ENCODE measurements around the gene KANK3.
A peak's percentile ranks its signal among the peaks of the same experiment; 100 is the strongest.
"Not testable (repeated sequence)": the region's sequence is repeated elsewhere in the genome, so short reads cannot be mapped to it uniquely, and the experiment has no call there.

The KANK3 gene

DNA sequence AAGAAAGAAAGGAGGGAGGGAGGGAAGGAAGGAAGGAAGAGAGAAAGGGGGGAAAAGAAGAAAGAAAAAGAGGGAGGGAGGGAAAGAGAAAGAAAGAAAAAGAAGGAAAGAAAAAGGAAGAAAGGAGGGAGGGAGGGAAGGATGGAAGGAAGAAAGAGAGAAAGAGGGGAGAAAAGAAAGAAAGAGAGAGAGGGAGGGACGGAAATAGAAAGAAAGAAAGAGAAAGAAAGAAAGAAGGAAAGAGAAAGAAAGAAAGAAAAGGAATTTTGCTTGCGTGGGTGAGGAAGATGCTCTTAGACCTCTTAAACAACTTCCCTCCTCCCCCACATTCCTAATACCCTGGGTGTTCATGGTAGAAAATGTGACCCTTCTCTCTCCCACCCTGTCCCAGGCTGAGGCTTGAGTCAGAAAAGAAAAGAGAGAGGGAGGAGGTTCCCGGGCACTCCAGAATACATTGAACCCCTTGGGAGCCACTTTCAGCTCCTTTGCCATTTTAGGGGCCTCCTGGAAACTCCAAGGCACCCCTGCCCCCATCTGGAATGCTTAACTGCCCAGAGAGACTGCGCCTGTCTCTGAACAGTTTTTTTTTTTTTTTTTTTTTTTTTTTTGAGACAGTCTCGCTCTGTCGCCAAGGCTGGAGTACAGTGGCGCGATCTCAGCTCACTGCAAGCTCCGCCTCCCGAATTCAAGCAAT, 9.2 kb upstream of the KANK3 start:
- Histone ChIP-seq H3F3A (ENCODE audit: insufficient read depth, low read length) (no peaks in the 10 kb centered on the region), H4K20me1 (ENCODE audit: insufficient read depth, low read length) (no peaks in the 10 kb centered on the region), H3K4me3 (ENCODE audit: low read length) (no peak overlapping the region), H3K9ac (ENCODE audit: low read length) (no peak overlapping the region), H3K36me3 (replicated peaks; ENCODE audit: insufficient read depth, low read length) (no peaks in the 10 kb centered on the region), H3K4me1 (ENCODE audit: low read length) (no peaks in the 10 kb centered on the region), H3K9me3 (replicated peaks; ENCODE audit: insufficient read depth, low read length) (no peaks in the 10 kb centered on the region), H3K79me2 (ENCODE audit: low read length) (no peaks in the 10 kb centered on the region), H3K4me2 (ENCODE audit: low read depth, low read length) (peak overlapping the region; percentile 46; the same call in 1 of the 2 replicates), H2AFZ (ENCODE audit: low read length) (no peak overlapping the region), H3K9me2 (replicated peaks; ENCODE audit: insufficient read depth, low read length) (no peaks in the 10 kb centered on the region), H3K27me3 (replicated peaks; ENCODE audit: insufficient read depth, low read length) (peaks cover 33% of the 10 kb centered on the region), H3K27ac (ENCODE audit: low read length) (no peak overlapping the region)
- no peak for DNase-seq
- no peak for TF ChIP-seq EZH2phosphoT487 (IDR thresholded peaks at IDR 0.05; ENCODE audit: low read length)
- TF ChIP-seq EZH2 (optimal IDR thresholded peaks at IDR 0.05; ENCODE audit: low read depth, low read length): no peak
- TF ChIP-seq, protein P1, sequence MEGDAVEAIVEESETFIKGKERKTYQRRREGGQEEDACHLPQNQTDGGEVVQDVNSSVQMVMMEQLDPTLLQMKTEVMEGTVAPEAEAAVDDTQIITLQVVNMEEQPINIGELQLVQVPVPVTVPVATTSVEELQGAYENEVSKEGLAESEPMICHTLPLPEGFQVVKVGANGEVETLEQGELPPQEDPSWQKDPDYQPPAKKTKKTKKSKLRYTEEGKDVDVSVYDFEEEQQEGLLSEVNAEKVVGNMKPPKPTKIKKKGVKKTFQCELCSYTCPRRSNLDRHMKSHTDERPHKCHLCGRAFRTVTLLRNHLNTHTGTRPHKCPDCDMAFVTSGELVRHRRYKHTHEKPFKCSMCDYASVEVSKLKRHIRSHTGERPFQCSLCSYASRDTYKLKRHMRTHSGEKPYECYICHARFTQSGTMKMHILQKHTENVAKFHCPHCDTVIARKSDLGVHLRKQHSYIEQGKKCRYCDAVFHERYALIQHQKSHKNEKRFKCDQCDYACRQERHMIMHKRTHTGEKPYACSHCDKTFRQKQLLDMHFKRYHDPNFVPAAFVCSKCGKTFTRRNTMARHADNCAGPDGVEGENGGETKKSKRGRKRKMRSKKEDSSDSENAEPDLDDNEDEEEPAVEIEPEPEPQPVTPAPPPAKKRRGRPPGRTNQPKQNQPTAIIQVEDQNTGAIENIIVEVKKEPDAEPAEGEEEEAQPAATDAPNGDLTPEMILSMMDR (IDR thresholded peaks at IDR 0.05; ENCODE audit: low read length): no peak

- H3K9me2 ChIP-seq (replicated peaks; ENCODE audit: insufficient read depth, low read length); H2AFZ ChIP-seq (ENCODE audit: low read length); H3K9me3 ChIP-seq (replicated peaks; ENCODE audit: insufficient read depth, low read length); H4K20me1 ChIP-seq (ENCODE audit: insufficient read depth, low read length); H3K27ac ChIP-seq (ENCODE audit: low read length); H3K4me1 ChIP-seq (ENCODE audit: low read length); H3F3A ChIP-seq (ENCODE audit: insufficient read depth, low read length); H3K4me2 ChIP-seq (ENCODE audit: low read depth, low read length); H3K9ac ChIP-seq (ENCODE audit: low read length); DNase-seq; H3K79me2 ChIP-seq (ENCODE audit: low read length); H3K36me3 ChIP-seq (replicated peaks; ENCODE audit: insufficient read depth, low read length); H3K4me3 ChIP-seq (ENCODE audit: low read length): not testable (repeated sequence)
- peaks cover 39% of the 10 kb centered on the region for H3K27me3 ChIP-seq (replicated peaks; ENCODE audit: insufficient read depth, low read length)
Measured at GRCh38 chr19:8349629-8350372, 6.7 kb upstream of the KANK3 start.

DNA sequence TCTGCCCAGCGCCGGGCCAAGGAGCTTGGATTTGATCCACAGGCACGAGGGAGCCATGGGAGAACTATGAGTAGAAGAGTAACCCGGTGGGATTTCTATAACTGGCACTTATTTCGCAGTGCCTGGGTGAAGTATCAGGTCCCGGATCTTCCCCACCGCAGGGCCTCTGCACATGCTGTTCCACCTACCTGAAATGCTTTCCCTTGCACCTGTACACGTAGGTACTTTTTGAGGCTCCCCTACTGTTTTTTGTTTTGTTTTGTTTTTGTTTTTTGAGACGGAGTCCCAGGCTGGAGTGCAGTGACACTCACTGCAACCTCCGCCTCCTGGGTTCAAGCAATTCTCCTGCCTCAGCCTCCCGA, 402 bp upstream of the KANK3 start:
- H3K9me3 ChIP-seq (replicated peaks; ENCODE audit: insufficient read depth, low read length): no peaks in the 10 kb centered on the region
- H3K9ac ChIP-seq (ENCODE audit: low read length): no peak overlapping the region
- peak overlapping the region; percentile 75; the same call in 1 of the 2 replicates for H3K4me2 ChIP-seq (ENCODE audit: low read depth, low read length)
- no peaks in the 10 kb centered on the region for H3K9me2 ChIP-seq (replicated peaks; ENCODE audit: insufficient read depth, low read length)
- H3K4me1 ChIP-seq (ENCODE audit: low read length): no peaks in the 10 kb centered on the region
- H3K79me2 ChIP-seq (ENCODE audit: low read length): no peaks in the 10 kb centered on the region
- DNase-seq: no peak
- TF ChIP-seq EZH2phosphoT487 (IDR thresholded peaks at IDR 0.05; ENCODE audit: low read length): no peak
- TF ChIP-seq, protein P1 (IDR thresholded peaks at IDR 0.05; ENCODE audit: low read length): no peak
- no peak for TF ChIP-seq EZH2 (optimal IDR thresholded peaks at IDR 0.05; ENCODE audit: low read depth, low read length)
- H3K27ac ChIP-seq (ENCODE audit: low read length): no peak overlapping the region
- H2AFZ ChIP-seq (ENCODE audit: low read length): peak overlapping the region; percentile 54; the same call in 1 of the 2 replicates
- H3K4me3 ChIP-seq (ENCODE audit: low read length): peak overlapping the region; percentile 49; the same call in 1 of the 2 replicates
- no peaks in the 10 kb centered on the region for H4K20me1 ChIP-seq (ENCODE audit: insufficient read depth, low read length)
- no peaks in the 10 kb centered on the region for H3F3A ChIP-seq (ENCODE audit: insufficient read depth, low read length)
- no peaks in the 10 kb centered on the region for H3K36me3 ChIP-seq (replicated peaks; ENCODE audit: insufficient read depth, low read length)
- peaks cover 60% of the 10 kb centered on the region for H3K27me3 ChIP-seq (replicated peaks; ENCODE audit: insufficient read depth, low read length)

- Histone ChIP-seq H3K4me2 (ENCODE audit: low read depth, low read length) (no peak overlapping the region), H3K27ac (ENCODE audit: low read length) (no peak overlapping the region), H2AFZ (ENCODE audit: low read length) (no peak overlapping the region), H3K9ac (ENCODE audit: low read length) (no peak overlapping the region), H3K9me2 (replicated peaks; ENCODE audit: insufficient read depth, low read length) (no peaks in the 10 kb centered on the region), H3K9me3 (replicated peaks; ENCODE audit: insufficient read depth, low read length) (no peaks in the 10 kb centered on the region), H4K20me1 (ENCODE audit: insufficient read depth, low read length) (no peaks in the 10 kb centered on the region), H3F3A (ENCODE audit: insufficient read depth, low read length) (no peaks in the 10 kb centered on the region), H3K79me2 (ENCODE audit: low read length) (no peaks in the 10 kb centered on the region), H3K4me3 (ENCODE audit: low read length) (no peak overlapping the region), H3K27me3 (replicated peaks; ENCODE audit: insufficient read depth, low read length) (peaks cover 71% of the 10 kb centered on the region), H3K4me1 (ENCODE audit: low read length) (no peaks in the 10 kb centered on the region), H3K36me3 (replicated peaks; ENCODE audit: insufficient read depth, low read length) (no peaks in the 10 kb centered on the region)
- TF ChIP-seq EZH2 (optimal IDR thresholded peaks at IDR 0.05; ENCODE audit: low read depth, low read length): no peak
- TF ChIP-seq, protein P1 (IDR thresholded peaks at IDR 0.05; ENCODE audit: low read length): no peak
- TF ChIP-seq EZH2phosphoT487 (IDR thresholded peaks at IDR 0.05; ENCODE audit: low read length): no peak
- DNase-seq: no peak
Measured at GRCh38 chr19:8342316-8342683, 762 bp downstream of the KANK3 start.

DNA sequence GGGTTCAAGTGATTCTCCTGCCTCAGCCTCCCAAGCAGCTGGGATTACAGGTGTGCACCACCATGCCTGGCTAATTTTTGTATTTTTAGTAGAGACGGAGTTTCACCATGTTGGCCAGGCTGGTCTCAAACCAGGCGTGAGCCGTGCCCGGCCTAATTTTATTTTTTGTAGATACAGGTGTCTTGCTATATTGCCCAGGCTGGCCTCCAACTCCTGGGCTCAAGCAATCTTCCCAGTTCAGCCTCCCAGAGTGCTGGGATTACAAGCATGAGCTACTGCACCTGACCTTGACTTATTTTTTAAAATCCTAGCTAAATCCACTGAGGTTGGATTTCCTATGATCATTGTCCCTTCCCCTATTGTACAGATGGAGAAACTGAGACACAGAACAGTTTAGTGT, 1.6 kb downstream of the KANK3 start:
- H3F3A ChIP-seq (ENCODE audit: insufficient read depth, low read length); H3K79me2 ChIP-seq (ENCODE audit: low read length); H4K20me1 ChIP-seq (ENCODE audit: insufficient read depth, low read length); DNase-seq; H3K9ac ChIP-seq (ENCODE audit: low read length); H3K27ac ChIP-seq (ENCODE audit: low read length); H3K4me2 ChIP-seq (ENCODE audit: low read depth, low read length); H3K4me3 ChIP-seq (ENCODE audit: low read length); H3K4me1 ChIP-seq (ENCODE audit: low read length); H3K9me2 ChIP-seq (replicated peaks; ENCODE audit: insufficient read depth, low read length); H3K9me3 ChIP-seq (replicated peaks; ENCODE audit: insufficient read depth, low read length); H3K36me3 ChIP-seq (replicated peaks; ENCODE audit: insufficient read depth, low read length); H2AFZ ChIP-seq (ENCODE audit: low read length): not testable (repeated sequence)
- H3K27me3 ChIP-seq (replicated peaks; ENCODE audit: insufficient read depth, low read length): peaks cover 76% of the 10 kb centered on the region

Measured in MM.1S (cell line).